GM19328 (cell line): ENCODE measurements around the gene EXD3.
"Not testable (repeated sequence)": the region's sequence is repeated elsewhere in the genome, so short reads cannot be mapped to it uniquely, and the experiment has no call there.

Experiments
- ATAC-seq: cut with Tn5 transposase; IDR thresholded peaks from one replicate; pipeline ENCODE4 v1.9.1; 2021; ENCODE audit warnings: mild to moderate bottlenecking, moderate library complexity; ENCODE audit not compliant: unreplicated experiment

EXD3 gene

DNA sequence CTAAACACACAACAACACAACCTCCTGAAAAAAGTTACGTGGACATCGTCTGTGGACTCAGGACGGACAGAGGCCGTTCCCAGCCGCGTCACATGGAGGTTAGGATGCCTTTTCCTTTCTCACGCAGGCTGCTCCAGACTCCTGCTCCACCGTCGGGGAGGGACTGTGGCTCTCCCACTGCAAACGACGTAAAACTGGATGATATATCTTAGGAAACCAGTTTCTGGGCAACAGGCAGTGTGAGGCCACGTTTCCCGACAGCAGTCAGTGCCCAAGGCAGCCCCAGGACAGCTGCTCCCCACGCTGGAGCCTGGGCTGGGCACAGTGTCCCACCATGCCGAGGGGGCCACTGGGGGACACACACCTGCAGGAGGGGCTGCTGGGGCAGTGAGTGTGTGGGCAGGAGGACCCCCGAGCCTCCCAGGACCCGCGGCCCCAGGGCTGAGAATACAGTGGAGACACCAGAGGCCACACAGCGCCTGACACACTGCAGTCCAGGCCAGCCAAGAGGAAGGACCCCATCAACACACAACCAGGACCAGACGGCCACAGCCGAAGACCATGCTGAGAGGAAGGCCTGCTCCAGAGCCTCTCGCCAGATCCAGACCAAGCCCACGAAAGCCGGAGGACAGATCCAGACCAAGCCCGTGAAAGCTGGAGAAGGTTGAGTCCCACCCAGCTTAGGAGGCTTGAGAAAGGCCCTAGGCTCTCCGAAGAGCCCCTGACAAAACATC lies 26.2 kb downstream of the EXD3 start:
- no peak for ATAC-seq

GRCh38 chr9:137396227-137396626 lies 26.7 kb downstream of the EXD3 start:
- no peak for ATAC-seq

DNA sequence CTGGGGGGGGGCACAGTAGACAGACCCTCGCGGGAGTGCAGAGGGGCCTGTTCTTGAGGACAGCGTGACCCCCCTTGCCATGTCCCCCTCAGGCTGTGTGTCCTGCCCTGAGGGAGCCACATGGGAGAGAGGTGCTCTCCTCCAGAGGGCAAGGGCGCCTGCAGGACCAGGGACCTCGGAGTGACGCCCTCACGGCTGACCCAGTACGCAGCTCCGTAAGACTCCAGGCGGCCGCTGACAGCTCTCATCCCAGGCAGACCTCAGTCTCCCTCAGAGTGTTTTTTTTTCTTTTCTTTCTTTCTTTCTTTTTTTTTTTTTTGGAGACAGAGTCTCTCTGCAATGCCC lies 27.3 kb downstream of the EXD3 start:
- ATAC-seq, result no peak

GRCh38 chr9:137394866-137395665 lies 27.9 kb downstream of the EXD3 start:
- no peak for ATAC-seq

DNA sequence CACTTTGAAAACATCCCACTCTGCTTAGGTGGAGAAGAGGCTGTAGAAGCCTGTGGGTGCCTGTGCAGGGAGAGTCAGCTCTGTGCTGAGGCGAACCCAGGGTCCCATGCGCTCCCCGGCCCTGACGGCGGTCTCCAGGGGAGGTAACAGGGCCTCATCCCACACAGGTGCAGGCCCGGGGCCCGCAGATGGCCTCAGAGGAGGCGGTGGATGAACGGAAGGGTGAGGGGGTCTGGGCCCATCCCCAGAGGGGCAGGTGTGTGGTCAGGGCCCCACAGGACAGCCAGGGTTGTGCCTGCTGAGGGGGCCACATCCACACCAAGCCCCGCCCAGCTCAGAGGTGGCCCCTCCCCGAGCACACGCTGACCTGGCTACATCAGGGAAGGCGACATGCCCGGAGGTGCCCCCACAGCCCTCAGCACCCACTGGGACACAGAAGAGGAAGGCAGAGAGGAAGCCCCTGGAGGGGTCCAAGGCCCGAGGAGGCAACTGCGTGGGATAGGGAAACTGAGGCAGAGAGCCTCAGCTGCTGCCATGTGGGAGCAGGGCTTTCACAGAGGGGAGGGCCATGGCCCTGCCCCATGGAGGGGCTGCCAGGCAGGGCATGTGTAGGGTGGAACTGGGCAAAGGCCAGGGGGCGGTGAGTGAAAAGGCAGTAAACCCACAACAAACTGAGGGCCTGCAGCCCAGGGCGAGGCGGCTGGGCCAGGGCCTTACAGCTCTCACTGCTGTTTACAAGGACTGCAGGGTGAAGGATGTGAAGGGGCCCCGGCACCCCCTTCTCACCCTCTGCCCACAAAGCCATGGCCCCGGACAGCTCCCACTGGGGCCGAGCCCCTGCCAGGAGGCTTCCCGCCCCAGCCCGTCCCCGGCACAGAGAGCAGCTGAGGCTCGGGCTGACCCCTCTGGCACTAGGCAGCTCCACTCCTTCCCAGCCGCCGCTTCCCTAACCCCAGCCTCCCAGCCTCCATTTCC lies 29.5 kb downstream of the EXD3 start:
- no peak for ATAC-seq

- no peak for ATAC-seq
Observed at GRCh38 chr9:137392232-137393007, 30.5 kb downstream of the EXD3 start.

DNA sequence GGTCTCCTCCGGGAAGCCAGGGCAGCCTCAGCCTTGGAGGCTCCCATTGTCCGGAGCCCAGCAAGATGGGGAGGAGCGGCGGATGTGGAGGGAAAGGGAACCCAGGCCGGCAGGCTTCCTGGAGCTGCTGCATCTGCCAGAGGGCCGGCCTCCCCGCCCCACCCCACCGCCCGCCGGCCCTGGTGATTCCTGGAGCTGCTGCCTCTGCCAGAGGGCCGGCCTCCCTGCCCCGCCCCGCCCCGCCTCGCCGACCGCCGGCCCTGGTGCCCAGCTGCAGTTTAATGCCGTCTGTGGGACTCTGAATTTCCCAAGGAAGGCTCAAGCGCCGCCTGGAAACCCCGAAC lies 31.6 kb downstream of the EXD3 start:
- ATAC-seq, result no peak

DNA sequence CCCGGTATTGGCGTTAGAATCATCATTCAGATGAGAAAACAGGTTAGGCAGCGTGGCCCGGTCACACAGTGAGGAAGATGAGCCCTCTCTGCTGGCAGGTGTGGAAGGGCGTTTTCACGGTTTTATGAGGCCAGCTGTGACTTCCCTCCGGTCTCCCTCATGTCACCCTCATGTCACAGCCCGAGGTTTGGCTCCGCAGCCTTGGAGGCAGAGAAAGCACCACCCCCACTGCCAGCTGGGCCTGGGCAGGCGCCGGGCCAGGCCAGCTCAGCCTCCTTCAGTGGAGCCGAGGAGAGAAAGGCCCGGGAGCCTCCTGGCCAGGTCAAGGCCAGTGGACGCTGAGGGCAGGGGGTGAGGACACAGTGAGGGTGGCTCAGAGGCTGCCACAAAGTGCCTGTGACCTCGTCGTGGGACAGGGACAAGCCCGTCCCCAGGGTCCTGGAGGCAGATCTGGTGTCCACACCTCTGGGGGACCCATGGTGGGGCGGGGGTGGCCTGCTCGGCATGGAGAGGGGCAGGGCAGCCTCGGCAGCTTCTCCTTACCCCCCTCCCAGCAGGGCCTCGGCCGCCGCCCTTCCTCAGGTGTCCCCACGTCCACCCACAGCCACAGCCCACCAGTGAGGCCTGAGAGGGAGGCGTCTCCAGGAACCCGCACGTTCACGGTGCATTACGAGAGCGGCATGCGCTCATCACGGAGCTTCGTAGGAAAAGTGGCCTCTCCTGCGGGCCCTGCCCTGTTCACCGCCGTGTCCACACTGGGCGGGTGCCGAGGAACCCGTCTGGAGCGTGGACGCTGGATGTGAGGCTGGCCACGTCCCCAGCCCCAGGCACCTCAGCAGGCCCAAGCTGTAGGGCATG lies 32.2 kb downstream of the EXD3 start:
- ATAC-seq, result no peak

GRCh38 chr9:137389428-137389746 lies 33.6 kb downstream of the EXD3 start:
- ATAC-seq, result no peak

GRCh38 chr9:137388589-137389427 lies 34.2 kb downstream of the EXD3 start:
- ATAC-seq, result no peak

DNA sequence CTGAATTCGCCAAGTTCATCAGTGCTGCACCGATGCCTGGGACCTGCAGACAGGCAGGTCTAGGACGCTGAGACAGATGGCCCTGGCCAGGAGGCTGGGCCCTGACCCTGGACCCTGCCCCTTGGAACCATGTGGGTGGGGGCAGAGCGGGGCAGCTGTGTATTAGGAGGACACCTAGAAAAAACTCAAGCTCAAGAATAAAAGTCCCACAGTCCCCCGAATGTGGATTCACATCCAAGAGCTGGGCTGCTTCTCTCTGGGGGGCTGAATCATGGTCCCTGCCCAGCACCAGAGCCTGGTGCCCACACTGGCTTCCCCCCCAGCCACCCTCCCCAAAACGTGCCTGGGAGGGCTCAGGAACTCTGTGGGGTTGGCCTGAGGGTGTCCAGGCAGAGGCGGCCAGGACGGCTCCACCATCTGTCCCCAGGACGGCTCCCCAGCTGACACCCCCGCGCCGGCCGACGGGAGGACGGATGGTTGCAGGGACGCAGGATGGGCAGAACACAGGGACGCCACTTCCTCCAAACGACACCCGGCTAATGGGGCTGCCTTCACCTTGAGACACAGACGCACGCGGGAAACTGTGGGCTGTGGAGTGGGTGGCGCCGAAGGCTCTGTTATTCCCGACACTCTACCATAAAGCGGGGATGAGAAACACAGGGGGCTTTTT lies 34.9 kb downstream of the EXD3 start:
- ATAC-seq, result no peak

DNA sequence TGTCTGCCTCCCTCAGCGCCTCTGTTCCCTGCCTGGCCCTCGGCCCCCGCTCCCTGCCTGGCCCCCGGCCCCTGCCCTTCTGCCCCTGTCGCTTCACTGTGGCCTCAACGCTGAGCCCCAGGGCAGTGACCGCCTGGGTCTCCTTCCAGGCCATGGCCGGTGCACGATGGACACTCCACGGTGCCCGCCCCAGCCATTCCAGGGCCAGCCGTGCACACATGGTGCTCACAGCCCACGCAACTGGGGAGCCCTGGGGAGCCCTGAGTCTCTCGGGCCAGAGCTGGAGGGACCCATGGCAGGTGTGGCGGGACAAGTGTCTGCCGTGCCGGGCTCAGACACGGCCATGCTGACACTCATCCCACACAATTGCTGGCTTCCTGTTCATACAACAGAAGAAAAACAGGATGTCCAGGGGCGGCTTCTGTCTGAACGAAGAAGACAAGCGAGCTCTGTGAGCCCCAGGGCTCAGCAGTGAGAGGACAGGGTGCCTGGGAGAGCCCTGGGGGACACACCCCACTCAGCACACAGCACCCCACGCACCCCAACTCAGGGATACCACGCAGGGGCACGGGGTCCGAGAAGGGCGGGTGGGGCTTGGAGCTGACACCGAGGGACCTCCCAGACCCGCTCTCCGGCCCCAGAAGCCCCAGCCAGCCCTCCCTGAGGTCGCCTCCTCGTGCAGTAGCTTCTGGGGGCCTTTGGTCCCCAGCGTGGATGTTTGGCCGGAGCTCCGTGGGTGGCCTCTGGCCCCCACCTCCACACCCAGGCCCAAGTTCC lies 35.7 kb downstream of the EXD3 start:
- no peak for ATAC-seq

DNA sequence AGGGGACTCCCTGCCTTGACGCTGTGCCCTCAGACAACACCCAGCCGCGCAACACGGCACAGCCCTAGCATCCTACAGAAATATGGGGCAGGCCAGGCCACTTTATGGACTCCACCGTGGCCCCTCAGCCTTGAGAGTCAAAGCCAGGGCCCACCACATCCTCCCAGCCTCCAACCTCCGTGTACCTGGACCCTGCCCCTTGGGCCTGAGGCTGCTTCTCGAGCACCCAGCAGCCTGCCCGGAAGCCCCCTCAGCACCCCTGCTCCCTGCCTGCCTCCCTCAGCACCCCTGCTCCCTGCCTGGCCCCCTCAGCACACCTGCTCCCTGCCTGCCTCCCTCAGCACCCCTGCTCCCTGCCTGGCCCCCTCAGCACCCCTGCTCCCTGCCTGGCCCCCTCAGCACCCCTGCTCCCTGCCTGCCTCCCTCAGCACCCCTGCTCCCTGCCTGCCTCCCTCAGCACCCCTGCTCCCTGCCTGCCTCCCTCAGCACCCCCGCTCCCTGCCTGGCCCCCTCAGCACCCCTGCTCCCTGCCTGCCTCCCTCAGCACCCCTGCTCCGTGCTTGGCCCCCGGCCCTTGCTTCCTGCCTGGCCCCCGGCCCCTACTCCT lies 36.4 kb downstream of the EXD3 start:
- not testable (repeated sequence) for ATAC-seq

GRCh38 chr9:137385061-137385655 lies 37.8 kb downstream of the EXD3 start:
- no peak for ATAC-seq

DNA sequence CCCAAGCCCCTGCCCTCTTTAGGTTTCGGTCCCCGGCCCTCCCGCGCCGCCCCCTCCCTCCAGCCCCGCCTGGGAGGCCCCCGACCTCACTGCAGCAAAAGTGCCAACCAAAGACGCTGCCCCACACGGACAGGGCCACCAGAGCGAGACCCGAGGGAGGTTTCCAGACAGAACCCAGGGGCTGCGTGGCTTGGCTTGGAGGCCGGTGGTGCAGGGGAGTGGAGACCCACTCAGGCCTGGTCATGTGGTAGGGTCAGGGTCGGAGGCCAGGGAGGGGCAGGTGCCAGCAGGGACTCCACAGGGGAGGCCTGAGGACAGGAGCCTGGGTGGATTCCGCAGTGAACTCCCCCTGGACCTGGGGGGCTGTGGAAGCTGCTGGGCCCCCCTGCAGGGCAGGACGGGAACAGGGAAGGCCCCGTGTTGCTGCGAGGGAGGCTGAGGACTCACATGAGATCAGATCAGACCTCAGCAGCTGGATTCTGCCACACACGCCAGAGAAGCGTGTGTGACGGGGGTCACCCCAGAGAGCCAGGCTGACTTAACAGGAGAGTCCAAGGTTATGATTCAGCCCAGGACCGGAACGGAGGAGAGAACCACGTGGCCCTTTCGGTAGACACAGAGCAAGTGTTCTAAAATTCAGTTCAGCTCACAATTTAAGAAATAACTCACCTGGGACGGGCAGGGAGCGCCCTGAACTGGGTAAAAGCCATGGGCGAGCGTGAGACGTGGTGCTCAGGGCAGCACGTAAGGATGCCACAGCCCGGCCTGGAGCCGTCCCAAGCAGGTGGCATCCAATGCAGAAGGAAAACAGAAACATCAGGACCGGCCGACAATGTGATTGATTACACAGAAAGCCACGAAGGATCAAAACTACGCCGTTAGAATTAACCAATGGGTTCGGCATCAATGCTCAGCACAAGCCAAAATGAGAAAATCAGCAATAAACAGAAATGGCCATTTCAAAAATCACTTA lies 38.9 kb downstream of the EXD3 start:
- ATAC-seq, result no peak
